Osteoblast (primary cell): ENCODE measurements around the gene ATG16L2. TPM values are rescaled to one million over a fixed set of nuclear protein-coding genes. Genes with fewer than 3 reads are reported as not detected.
"Not testable (repeated sequence)": the region's sequence is repeated elsewhere in the genome, so short reads cannot be mapped to it uniquely, and the experiment has no call there.

Experiments
- DNase-seq: peaks from one replicate; pipeline ENCODE4 v3.0.0; 2011; ENCODE audit warnings: low spot score, mixed read lengths; ENCODE audit not compliant: insufficient read length; ENCODE audit errors: missing footprints
- H2AFZ ChIP-seq: 2 replicates; pipeline ENCODE4 v1.6.0; 2011; ENCODE audit warnings: mild to moderate bottlenecking, low read length
- H3K27ac ChIP-seq: 2 replicates; pipeline ENCODE4 v1.5.1; 2011; ENCODE audit warnings: mild to moderate bottlenecking, low read depth, low read length, moderate library complexity
- H3K27me3 ChIP-seq: 2 replicates; pipeline ENCODE4 v1.6.0; 2012; ENCODE audit warnings: mild to moderate bottlenecking, control low read depth, inconsistent platforms, low read length, moderate library complexity; ENCODE audit not compliant: insufficient read depth
- H3K36me3 ChIP-seq: 2 replicates; pipeline ENCODE4 v1.5.1; 2011; ENCODE audit warnings: mild to moderate bottlenecking, low read length, control low read depth, moderate library complexity; ENCODE audit not compliant: insufficient read depth
- H3K4me1 ChIP-seq: 2 replicates; pipeline ENCODE4 v1.5.1; 2011; ENCODE audit warnings: mild to moderate bottlenecking, low read length, control low read depth, moderate library complexity; ENCODE audit not compliant: insufficient read depth
- H3K4me2 ChIP-seq: 2 replicates; pipeline ENCODE4 v1.6.0; 2011; ENCODE audit warnings: mild to moderate bottlenecking, low read length; ENCODE audit not compliant: insufficient read depth
- H3K4me3 ChIP-seq: fragments of 200-600 bp; sonication (generic); 3 replicates; pipeline ENCODE4 v1.5.1; 2012; ENCODE audit warnings: mild to moderate bottlenecking, low read length, inconsistent platforms; ENCODE audit not compliant: insufficient read depth
- H3K79me2 ChIP-seq: 2 replicates; pipeline ENCODE4 v1.6.0; 2012; ENCODE audit warnings: mild to moderate bottlenecking, low read length, control low read depth, inconsistent platforms; ENCODE audit not compliant: insufficient read depth
- H3K9me3 ChIP-seq: 2 replicates; pipeline ENCODE4 v1.5.1; 2011; ENCODE audit warnings: low read depth, low read length, control low read depth
- H4K20me1 ChIP-seq: 2 replicates; pipeline ENCODE4 v1.6.0; 2012; ENCODE audit warnings: mild to moderate bottlenecking, low read length, control low read depth; ENCODE audit not compliant: insufficient read depth
- CTCF ChIP-seq: IDR thresholded peaks from 2 replicates; pipeline ENCODE4 v1.5.1; 2011; ENCODE audit warnings: mild to moderate bottlenecking, low read depth, low read length, moderate library complexity; ENCODE audit errors: extremely low read depth
- total RNA-seq: library from RNA; depleted of rRNA; stranded (reverse); fragments of >200 nt; gene quantifications from 2 replicates; pipeline ENCODE4 v1.2.3, GENCODE V29; 2012

Gene ATG16L2
- total RNA-seq, 1 donor: 11.9 TPM

GRCh38 chr11:72850832-72851231 is 36.6 kb downstream of the ATG16L2 start:
- DNase-seq: no peak
- no peak overlapping the region for H3K4me2 ChIP-seq
- H3K36me3 ChIP-seq: peaks cover 12% of the 10 kb centered on the region
- H3K27ac ChIP-seq: no peak overlapping the region
- H3K79me2 ChIP-seq: peaks cover 9% of the 10 kb centered on the region
- no peaks in the 10 kb centered on the region for H3K27me3 ChIP-seq
- TF ChIP-seq CTCF: no peak
- H4K20me1 ChIP-seq: peaks cover 4% of the 10 kb centered on the region
- H2AFZ ChIP-seq: no peak overlapping the region
- no peak overlapping the region for H3K4me3 ChIP-seq
- no peaks in the 10 kb centered on the region for H3K9me3 ChIP-seq
- peaks cover under 1% of the 10 kb centered on the region for H3K4me1 ChIP-seq

GRCh38 chr11:72851726-72852125 is 37.5 kb downstream of the ATG16L2 start:
- Histone ChIP-seq H3K4me3 (no peak overlapping the region), H3K9me3 (no peaks in the 10 kb centered on the region), H2AFZ (no peak overlapping the region), H4K20me1 (peaks cover 4% of the 10 kb centered on the region), H3K4me2 (no peak overlapping the region), H3K27ac (no peak overlapping the region), H3K36me3 (peaks cover 7% of the 10 kb centered on the region), H3K4me1 (peaks cover 10% of the 10 kb centered on the region), H3K27me3 (no peaks in the 10 kb centered on the region), H3K79me2 (peaks cover 9% of the 10 kb centered on the region)
- DNase-seq: no peak
- no peak for TF ChIP-seq CTCF

DNA sequence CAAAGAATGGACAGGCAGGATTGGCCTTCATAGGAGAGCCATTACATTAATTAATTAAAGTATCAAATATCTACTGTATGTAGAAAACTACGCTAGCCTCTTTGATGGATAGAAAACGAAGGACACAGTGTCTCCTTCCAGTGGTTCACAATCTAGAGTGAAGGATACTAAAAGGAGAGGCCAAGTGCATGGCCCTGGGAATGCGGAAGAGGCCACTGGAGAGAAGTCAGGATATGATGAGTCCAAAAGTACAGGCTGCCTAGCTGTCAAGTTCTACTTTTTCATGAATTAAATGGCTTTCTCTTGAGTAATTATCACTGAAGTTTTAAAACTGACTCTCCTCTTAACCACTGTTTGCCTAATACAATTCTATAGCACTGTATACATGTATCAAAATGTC is 41.9 kb downstream of the ATG16L2 start:
- no peak overlapping the region for H2AFZ ChIP-seq
- peak overlapping the region; percentile 61 for H3K27ac ChIP-seq
- H3K9me3 ChIP-seq: no peaks in the 10 kb centered on the region
- DNase-seq: no peak
- H3K79me2 ChIP-seq: peaks cover 9% of the 10 kb centered on the region
- no peaks in the 10 kb centered on the region for H3K27me3 ChIP-seq
- H3K4me2 ChIP-seq: no peak overlapping the region
- H3K36me3 ChIP-seq: no peaks in the 10 kb centered on the region
- peaks cover 4% of the 10 kb centered on the region for H4K20me1 ChIP-seq
- peaks cover 25% of the 10 kb centered on the region for H3K4me1 ChIP-seq
- no peak for TF ChIP-seq CTCF
- H3K4me3 ChIP-seq: no peak overlapping the region

- Histone ChIP-seq H2AFZ (no peak overlapping the region), H3K27ac (peak overlapping the region; percentile 61), H3K9me3 (no peaks in the 10 kb centered on the region), H3K4me3 (no peak overlapping the region), H3K4me2 (peak overlapping the region; percentile 34), H3K27me3 (no peaks in the 10 kb centered on the region), H3K79me2 (peaks cover 10% of the 10 kb centered on the region), H3K36me3 (no peaks in the 10 kb centered on the region), H3K4me1 (peaks cover 25% of the 10 kb centered on the region), H4K20me1 (peaks cover 4% of the 10 kb centered on the region)
- no peak for TF ChIP-seq CTCF
- DNase-seq: peak; percentile 57
These were observed 42.5 kb downstream of the ATG16L2 start for GRCh38 chr11:72856551-72857345.

DNA sequence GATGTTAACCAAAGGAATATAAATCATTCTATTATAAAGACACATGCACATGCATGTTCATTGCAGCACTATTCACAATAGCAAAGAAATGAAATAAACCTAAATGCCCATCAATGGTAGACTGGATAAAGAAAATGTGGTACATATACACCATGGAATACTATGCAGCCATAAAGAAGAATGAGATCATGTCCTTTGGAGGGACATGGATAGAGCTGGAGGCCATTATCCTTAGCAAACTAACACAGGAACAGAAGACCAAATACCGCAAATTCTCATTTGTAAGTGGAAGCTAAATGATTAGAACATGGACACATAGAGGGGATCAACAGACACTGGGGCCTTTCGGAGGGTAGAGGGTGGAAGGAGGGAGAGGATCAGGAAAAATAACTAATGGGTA is 44.1 kb downstream of the ATG16L2 start:
- not testable (repeated sequence) for H3K4me2 ChIP-seq, H3K36me3 ChIP-seq, H3K9me3 ChIP-seq, H4K20me1 ChIP-seq, H2AFZ ChIP-seq, H3K4me3 ChIP-seq, H3K79me2 ChIP-seq, H3K27ac ChIP-seq, H3K27me3 ChIP-seq, DNase-seq
- H3K4me1 ChIP-seq: peaks cover 25% of the 10 kb centered on the region
